Measurements from ENCODE around the gene SCD5. TPM values are rescaled to one million over a fixed set of nuclear protein-coding genes. Genes with fewer than 3 reads are reported as not detected.

SCD5 gene
- total RNA-seq, 1 donor from 2014 or later = 36.9 TPM

GRCh38 chr4:82718162-82718940 is 80.2 kb downstream of the SCD5 start:
- Histone ChIP-seq H3K9ac (no peak overlapping the region), H4K20me1 (ENCODE audit: low read depth) (peaks cover 4% of the 10 kb centered on the region), H3K9me3 (ENCODE audit: low read depth) (no peaks in the 10 kb centered on the region), H3K4me3 (no peak overlapping the region), H3K36me3 (no peaks in the 10 kb centered on the region), H3K4me1 (no peaks in the 10 kb centered on the region), H3F3A (ENCODE audit: low read depth) (no peaks in the 10 kb centered on the region), H3K27ac (no peak overlapping the region), H3K79me2 (ENCODE audit: low read depth) (no peaks in the 10 kb centered on the region), H3K4me2 (no peak overlapping the region), H3K27me3 (no peaks in the 10 kb centered on the region), H2AFZ (replicated peaks) (no peak overlapping the region)
- Mint-ChIP-seq H3K36me3 (peaks cover 4% of the 10 kb centered on the region), H3K27me3 (ENCODE audit: insufficient read depth, low read depth) (no peaks in the 10 kb centered on the region), H3K9me3 (no peaks in the 10 kb centered on the region), H3K4me3 (no peak overlapping the region), H3K4me1 (peaks cover 5% of the 10 kb centered on the region), H3K27ac (no peak overlapping the region)
- no peak for DNase-seq (ENCODE audit: low spot score)
- TF ChIP-seq EZH2phosphoT487 (IDR thresholded peaks at IDR 0.05) = no peak
- TF ChIP-seq CTCF (IDR thresholded peaks at IDR 0.05) = no peak
- TF ChIP-seq EZH2 (IDR thresholded peaks at IDR 0.05) = no peak

- H3K4me1 ChIP-seq = no peaks in the 10 kb centered on the region
- H3K9ac ChIP-seq = no peak overlapping the region
- H3K36me3 ChIP-seq = no peaks in the 10 kb centered on the region
- no peak overlapping the region for H3K4me3 ChIP-seq
- H3K9me3 Mint-ChIP-seq = no peaks in the 10 kb centered on the region
- H3K4me1 Mint-ChIP-seq = peaks cover 7% of the 10 kb centered on the region
- no peak overlapping the region for H3K4me3 Mint-ChIP-seq
- no peaks in the 10 kb centered on the region for H3K27me3 ChIP-seq
- H3K27ac ChIP-seq = no peak overlapping the region
- H3K79me2 ChIP-seq (ENCODE audit: low read depth) = no peaks in the 10 kb centered on the region
- peaks cover 4% of the 10 kb centered on the region for H3K36me3 Mint-ChIP-seq
- no peak for DNase-seq (ENCODE audit: low spot score)
- H3F3A ChIP-seq (ENCODE audit: low read depth) = no peaks in the 10 kb centered on the region
- no peak overlapping the region for H3K4me2 ChIP-seq
- H3K27me3 Mint-ChIP-seq (ENCODE audit: insufficient read depth, low read depth) = no peaks in the 10 kb centered on the region
- no peak overlapping the region for H3K27ac Mint-ChIP-seq
- H2AFZ ChIP-seq (replicated peaks) = no peak overlapping the region
- peaks cover 3% of the 10 kb centered on the region for H4K20me1 ChIP-seq (ENCODE audit: low read depth)
- no peaks in the 10 kb centered on the region for H3K9me3 ChIP-seq (ENCODE audit: low read depth)
- TF ChIP-seq EZH2phosphoT487 (IDR thresholded peaks at IDR 0.05) = no peak
- no peak for TF ChIP-seq EZH2 (IDR thresholded peaks at IDR 0.05)
- TF ChIP-seq CTCF (IDR thresholded peaks at IDR 0.05) = no peak
These were observed 82.6 kb downstream of the SCD5 start for GRCh38 chr4:82715731-82716617.

GRCh38 chr4:82713856-82714255 is 84.7 kb downstream of the SCD5 start:
- no peaks in the 10 kb centered on the region for H3K9me3 Mint-ChIP-seq
- Histone ChIP-seq H3K4me2 (no peak overlapping the region), H3K4me1 (peaks cover 8% of the 10 kb centered on the region), H4K20me1 (ENCODE audit: low read depth) (no peaks in the 10 kb centered on the region), H3K9ac (no peak overlapping the region), H3K36me3 (no peaks in the 10 kb centered on the region), H3K27ac (no peak overlapping the region), H3K79me2 (ENCODE audit: low read depth) (no peaks in the 10 kb centered on the region), H3K4me3 (no peak overlapping the region), H2AFZ (replicated peaks) (no peak overlapping the region), H3K27me3 (no peaks in the 10 kb centered on the region), H3K9me3 (ENCODE audit: low read depth) (no peaks in the 10 kb centered on the region), H3F3A (ENCODE audit: low read depth) (no peaks in the 10 kb centered on the region)
- no peak overlapping the region for H3K4me3 Mint-ChIP-seq
- no peak for TF ChIP-seq CTCF (IDR thresholded peaks at IDR 0.05)
- DNase-seq (ENCODE audit: low spot score) = no peak
- H3K27me3 Mint-ChIP-seq (ENCODE audit: insufficient read depth, low read depth) = no peaks in the 10 kb centered on the region
- peaks cover 4% of the 10 kb centered on the region for H3K36me3 Mint-ChIP-seq
- peaks cover 16% of the 10 kb centered on the region for H3K4me1 Mint-ChIP-seq
- H3K27ac Mint-ChIP-seq = no peak overlapping the region
